HCT116 (cell line): ENCODE data around the gene TLL2. TPM values are rescaled to one million over a fixed set of nuclear protein-coding genes. Genes with fewer than 3 reads are reported as not detected.

Experiments
- ATAC-seq: fragments of 200-7000 bp; cut with Tn5 transposase; 2 replicates; pipeline ENCODE4 v1.9.1; 2020; ENCODE audit warnings: mild to moderate bottlenecking, moderate library complexity
- BruUV-seq: library from RNA; stranded (reverse); fragments of 400-500 nt; replicated peaks from 2 replicates; lab custom pipeline; 2021; lab: Mats Ljungman, UMichigan
- CTCF ChIA-PET: fragments of 300-600 bp; sonication (Branson Sonifier 250); formaldehyde crosslinking; loops from one replicate; lab custom pipeline; 2021; ENCODE audit warnings: antibody characterized with exemption; lab: Charles Lee
- POLR2A ChIA-PET: fragments of 300-600, 350-600 bp; sonication (Branson Sonifier 250); formaldehyde crosslinking; loops from one replicate; lab custom pipeline; 2021; ENCODE audit warnings: antibody characterized with exemption; lab: Charles Lee
- RAD21 ChIA-PET, 2 experiments: fragments of 300-600 bp; sonication (Branson Sonifier 250); formaldehyde crosslinking; loops; one replicate each; lab custom pipeline; 2023; ENCODE audit warnings: low total read pairs in 2 of 2; ENCODE audit not compliant: uncharacterized antibody in 2 of 2, unreplicated experiment in 2 of 2, low non-redundant PET in 1 of 2; lab: Charles Lee
- DNase-seq: peaks from one replicate; pipeline ENCODE4 v3.0.0-alpha.2; 2010; ENCODE audit warnings: low read depth, low spot score
- H2AFZ ChIP-seq: fragments of 200-600 bp; shearing (Covaris generic), sonication (generic); 2 replicates; pipeline ENCODE4 v1.6.1; 2017; ENCODE audit warnings: low read depth, mixed run types, mixed read lengths, antibody characterized with exemption, low read length; ENCODE audit not compliant: poor library complexity, severe bottlenecking
- H3K27ac ChIP-seq: 2 replicates; pipeline ENCODE4 v1.5.1; 2012; ENCODE audit warnings: low read depth, low read length
- H3K27me3 ChIP-seq: fragments of 200-600 bp; sonication (generic); 2 replicates; pipeline ENCODE4 v1.6.1; 2016; ENCODE audit warnings: mixed run types, low read length, mixed read lengths; ENCODE audit not compliant: insufficient read depth
- H3K36me3 ChIP-seq, 2 experiments: fragments of 200-500 bp in 1 of 2; fragments of 200-600 bp in 1 of 2; sonication (Bioruptor generic) in 1 of 2; sonication (generic) in 1 of 2; 2 replicates each; pipeline versions ENCODE4 v1.5.1 to v1.6.1; 2014 to 2016; ENCODE audit warnings: low read length in 2 of 2, inconsistent platforms in 1 of 2, mixed read lengths in 1 of 2, mixed run types in 1 of 2; ENCODE audit not compliant: insufficient read depth in 2 of 2, control insufficient read depth in 1 of 2
- H3K4me1 ChIP-seq, 2 experiments: fragments of 200-600 bp in 1 of 2; sonication (generic) in 1 of 2; 2 replicates each; pipeline versions ENCODE4 v1.5.1 to v1.6.1; 2012 to 2017; ENCODE audit warnings: low read length in 2 of 2, inconsistent platforms in 1 of 2, mild to moderate bottlenecking in 1 of 2, mixed read lengths in 1 of 2, mixed run types in 1 of 2, moderate library complexity in 1 of 2; ENCODE audit not compliant: insufficient read depth in 2 of 2, control insufficient read depth in 1 of 2
- H3K4me2 ChIP-seq: fragments of 200-600 bp; sonication (generic); 2 replicates; pipeline ENCODE4 v1.6.1; 2017; ENCODE audit warnings: mixed run types, low read length, mixed read lengths
- H3K4me3 ChIP-seq, 2 experiments: fragments of 200-600 bp in 1 of 2; sonication (generic) in 1 of 2; replicated peaks in 1 of 2; 2 replicates each; pipeline ENCODE4 v1.5.1; 2011 to 2016; ENCODE audit warnings: low read length in 2 of 2, control low read depth in 1 of 2, low read depth in 1 of 2, mild to moderate bottlenecking in 1 of 2, mixed read lengths in 1 of 2, mixed run types in 1 of 2
- H3K79me2 ChIP-seq: fragments of 200-600 bp; sonication (generic); 2 replicates; pipeline ENCODE4 v1.6.1; 2017; ENCODE audit warnings: mild to moderate bottlenecking, mixed run types, low read length, moderate library complexity, mixed read lengths; ENCODE audit not compliant: insufficient read depth
- H3K9ac ChIP-seq: fragments of 200-600 bp; sonication (generic); 2 replicates; pipeline ENCODE4 v1.6.1; 2016; ENCODE audit warnings: low read length, mixed read lengths
- H3K9me2 ChIP-seq: fragments of 200-600 bp; sonication (generic), shearing (Covaris generic); 2 replicates; pipeline ENCODE4 v1.6.1; 2017; ENCODE audit warnings: mixed run types, mild to moderate bottlenecking, moderate library complexity; ENCODE audit not compliant: insufficient read depth
- H3K9me3 ChIP-seq, 2 experiments: fragments of 200-500 bp in 1 of 2; fragments of 200-600 bp in 1 of 2; sonication (Bioruptor generic) in 1 of 2; sonication (generic) in 1 of 2; 2 replicates each; pipeline ENCODE4 v1.6.1; 2014 to 2017; ENCODE audit warnings: low read length in 2 of 2, mixed read lengths in 2 of 2, inconsistent platforms in 1 of 2, low read depth in 1 of 2, mild to moderate bottlenecking in 1 of 2, mixed run types in 1 of 2, moderate library complexity in 1 of 2; ENCODE audit not compliant: control insufficient read depth in 1 of 2, insufficient read depth in 1 of 2
- H4K20me1 ChIP-seq: fragments of 200-600 bp; sonication (generic), shearing (Covaris generic); 2 replicates; pipeline ENCODE4 v1.6.1; 2017; ENCODE audit warnings: mixed run types, mild to moderate bottlenecking, moderate library complexity; ENCODE audit not compliant: insufficient read depth
- EZH2phosphoT487 ChIP-seq: fragments of 200-600 bp; IDR thresholded peaks from 2 replicates; pipeline ENCODE4 v1.6.1; 2018; ENCODE audit warnings: antibody characterized with exemption, borderline replicate concordance
- FOSL1 ChIP-seq: IDR thresholded peaks from 2 replicates; pipeline ENCODE4 v1.6.1; 2012; ENCODE audit warnings: low read depth
- SIN3A ChIP-seq: IDR thresholded peaks from 2 replicates; pipeline ENCODE4 v1.6.1; 2012; ENCODE audit warnings: low read depth
- SP1 ChIP-seq: IDR thresholded peaks from 2 replicates; pipeline ENCODE4 v1.6.1; 2012; ENCODE audit warnings: low read depth
- ZNF274 ChIP-seq: fragments of 200-500 bp; sonication (Bioruptor generic); IDR thresholded peaks from 2 replicates; pipeline ENCODE4 v1.6.1; 2014; ENCODE audit warnings: mild to moderate bottlenecking, low read depth, low read length, inconsistent platforms
- intact Hi-C: fragments of 100-400 bp; cut with micrococcal nuclease; formaldehyde crosslinking; loops from 2 replicates; pipeline ENCODE4 v1.10.0; 2022
- total RNA-seq: library from RNA; stranded (reverse); gene quantifications from one replicate; pipeline ENCODE4 v1.2.1, GENCODE V29; 2021; ENCODE audit not compliant: unreplicated experiment
- TF ChIP-seq, protein P1 (sequence below): IDR thresholded peaks from 2 replicates; pipeline ENCODE4 v1.6.1; 2012
- TF ChIP-seq, protein P2 (sequence below): IDR thresholded peaks from 2 replicates; pipeline ENCODE4 v1.6.1; 2012

The TLL2 gene
- total RNA-seq, 1 experiment from 2014 or later, result 1.3 TPM

DNA sequence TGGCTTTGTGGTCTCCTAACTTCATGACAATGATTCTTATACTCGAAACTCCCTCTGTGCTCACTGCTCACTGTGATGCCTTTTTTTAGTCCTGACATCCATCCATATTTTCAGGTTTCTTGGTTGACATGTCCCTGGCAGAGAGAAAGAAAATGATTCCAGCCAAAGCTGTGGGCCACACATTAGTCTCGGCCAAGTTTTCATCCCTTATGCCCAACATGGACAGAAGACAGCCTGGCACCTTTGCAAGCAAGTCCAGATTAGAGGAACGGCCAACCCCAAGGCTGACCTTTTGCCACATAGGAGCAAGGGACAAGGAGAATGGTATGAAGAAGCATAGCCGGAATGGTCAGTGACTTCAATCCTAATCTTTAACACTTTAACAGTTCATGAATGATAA, 146.3 kb downstream of the TLL2 start:
- intact Hi-C loops, result no loop called here
- H3K79me2 ChIP-seq, result no peaks in the 10 kb centered on the region

DNA sequence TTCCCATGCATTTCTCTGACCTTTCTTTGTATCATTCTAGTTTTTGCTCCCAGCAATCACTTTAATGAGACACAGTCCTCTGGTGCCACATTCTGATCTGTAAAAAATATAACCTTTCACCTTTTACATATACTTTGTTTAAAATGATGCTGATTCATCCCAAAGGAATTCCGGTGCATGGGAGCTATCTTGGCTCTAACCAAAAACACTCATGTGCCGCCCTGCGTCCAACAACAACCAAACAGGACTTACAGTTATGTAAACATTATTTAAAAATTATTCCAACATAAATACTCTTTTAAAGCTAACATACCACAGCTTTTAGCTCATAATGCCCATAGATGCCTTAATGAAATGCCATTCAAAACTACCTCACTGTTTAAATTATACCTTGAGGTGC, 147.2 kb downstream of the TLL2 start:
- CTCF ChIA-PET, result no interaction called here
- ATAC-seq, result no peak
- no peak for TF ChIP-seq ZNF274
- Histone ChIP-seq H2AFZ (no peak overlapping the region), H3K9me3 (no peaks in the 10 kb centered on the region), H3K79me2 (no peaks in the 10 kb centered on the region), H4K20me1 (no peaks in the 10 kb centered on the region), H3K9me2 (no peaks in the 10 kb centered on the region), H3K27me3 (no peaks in the 10 kb centered on the region), H3K9ac (no peak overlapping the region), H3K4me2 (no peak overlapping the region), H3K36me3 (no peaks in the 10 kb centered on the region), H3K4me3 (no peak overlapping the region), H3K27ac (no peak overlapping the region), H3K4me1 (peaks cover 0 to 12% of the 10 kb centered on the region in 2 experiments; a peak in 2 of 4 replicates)
- no TSS peak for BruUV-seq
- POLR2A ChIA-PET, result no interaction called here
- RAD21 ChIA-PET, result no interaction called here
- intact Hi-C loops, result no loop called here
- no peak for DNase-seq

More for the DNA sequence above, 146.3 kb downstream of the TLL2 start:
- Histone ChIP-seq H3K9ac (no peak overlapping the region), H3K9me2 (no peaks in the 10 kb centered on the region), H3K4me3 (no peak overlapping the region), H2AFZ (no peak overlapping the region), H3K27me3 (no peaks in the 10 kb centered on the region), H4K20me1 (no peaks in the 10 kb centered on the region), H3K27ac (no peak overlapping the region), H3K9me3 (no peaks in the 10 kb centered on the region), H3K4me2 (no peak overlapping the region), H3K36me3 (no peaks in the 10 kb centered on the region), H3K4me1 (peaks cover 0 to 12% of the 10 kb centered on the region in 2 experiments; a peak in 2 of 4 replicates)
- TF ChIP-seq FOSL1, result no peak
- no peak for TF ChIP-seq SIN3A
- TF ChIP-seq, protein P1, sequence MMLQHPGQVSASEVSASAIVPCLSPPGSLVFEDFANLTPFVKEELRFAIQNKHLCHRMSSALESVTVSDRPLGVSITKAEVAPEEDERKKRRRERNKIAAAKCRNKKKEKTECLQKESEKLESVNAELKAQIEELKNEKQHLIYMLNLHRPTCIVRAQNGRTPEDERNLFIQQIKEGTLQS, result no peak
- TF ChIP-seq, protein P2, sequence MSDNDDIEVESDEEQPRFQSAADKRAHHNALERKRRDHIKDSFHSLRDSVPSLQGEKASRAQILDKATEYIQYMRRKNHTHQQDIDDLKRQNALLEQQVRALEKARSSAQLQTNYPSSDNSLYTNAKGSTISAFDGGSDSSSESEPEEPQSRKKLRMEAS, result no peak
- no peak for TF ChIP-seq EZH2phosphoT487
- TF ChIP-seq SP1, result no peak
- DNase-seq (no peak), ATAC-seq (no peak)
- CTCF ChIA-PET, result no interaction called here
- no TSS peak for BruUV-seq
- RAD21 ChIA-PET, result no interaction called here
- POLR2A ChIA-PET, result no interaction called here
